Right lobe of liver (tissue), 4 donors: ENCODE data around the gene TMEM178A.

Experiments
- POLR2A ChIP-seq: fragments of 450-650 bp; IDR thresholded peaks from one replicate; pipeline ENCODE4 v1.6.1; 2017; ENCODE audit warnings: antibody characterized with exemption, mild to moderate bottlenecking
- TF ChIP-seq, protein P1 (sequence below), 4 donors: fragments of 200-600 bp in 3 of 4; fragments of 450-650 bp in 1 of 4; IDR thresholded peaks; one replicate each; pipeline versions ENCODE4 v1.5.1 to v1.8.0; 2016 to 2022; ENCODE audit warnings: antibody characterized with exemption in 4 of 4, mild to moderate bottlenecking in 2 of 4
- donor health status: DM: no; HTN: no; CAD: no.
- donor health status: DM: no; HTN: no; CAD: no.
- donor health status: DM: no; HTN: yes; CAD: no.

DNA sequence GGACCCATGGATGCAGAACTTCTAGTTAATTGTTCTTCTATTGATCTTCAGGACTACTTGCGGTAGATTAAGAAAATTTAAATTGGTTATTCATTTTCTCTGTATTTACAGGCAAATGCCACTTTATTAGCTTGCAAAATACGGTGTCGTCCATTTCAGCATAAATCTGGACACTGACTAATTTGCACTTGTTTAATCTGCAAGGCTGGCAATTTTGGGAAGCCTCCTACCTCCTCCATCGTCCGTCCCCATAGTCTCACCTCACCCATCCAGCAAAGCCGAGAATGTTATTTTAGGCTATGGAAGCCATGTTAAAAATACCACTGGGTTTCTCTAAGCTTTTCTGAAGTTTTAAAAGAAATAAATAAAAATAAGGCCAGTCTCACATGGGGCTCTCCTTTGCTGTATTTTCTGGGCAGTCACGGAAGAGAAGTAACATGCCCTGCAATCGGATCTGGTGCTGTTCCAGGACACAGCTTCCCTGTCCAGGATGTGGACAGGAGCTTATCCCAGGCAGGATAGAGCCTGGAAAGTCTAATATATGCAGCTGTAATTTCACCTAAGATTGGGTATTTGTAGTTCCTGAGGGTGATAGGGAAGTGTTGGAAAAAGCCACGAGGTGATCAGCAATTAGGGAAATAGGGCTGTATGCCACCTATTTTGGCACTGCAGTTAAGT, 17.4 kb downstream of the TMEM178A start:
- no peak for TF ChIP-seq POLR2A
- TF ChIP-seq, protein P1, sequence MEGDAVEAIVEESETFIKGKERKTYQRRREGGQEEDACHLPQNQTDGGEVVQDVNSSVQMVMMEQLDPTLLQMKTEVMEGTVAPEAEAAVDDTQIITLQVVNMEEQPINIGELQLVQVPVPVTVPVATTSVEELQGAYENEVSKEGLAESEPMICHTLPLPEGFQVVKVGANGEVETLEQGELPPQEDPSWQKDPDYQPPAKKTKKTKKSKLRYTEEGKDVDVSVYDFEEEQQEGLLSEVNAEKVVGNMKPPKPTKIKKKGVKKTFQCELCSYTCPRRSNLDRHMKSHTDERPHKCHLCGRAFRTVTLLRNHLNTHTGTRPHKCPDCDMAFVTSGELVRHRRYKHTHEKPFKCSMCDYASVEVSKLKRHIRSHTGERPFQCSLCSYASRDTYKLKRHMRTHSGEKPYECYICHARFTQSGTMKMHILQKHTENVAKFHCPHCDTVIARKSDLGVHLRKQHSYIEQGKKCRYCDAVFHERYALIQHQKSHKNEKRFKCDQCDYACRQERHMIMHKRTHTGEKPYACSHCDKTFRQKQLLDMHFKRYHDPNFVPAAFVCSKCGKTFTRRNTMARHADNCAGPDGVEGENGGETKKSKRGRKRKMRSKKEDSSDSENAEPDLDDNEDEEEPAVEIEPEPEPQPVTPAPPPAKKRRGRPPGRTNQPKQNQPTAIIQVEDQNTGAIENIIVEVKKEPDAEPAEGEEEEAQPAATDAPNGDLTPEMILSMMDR (IDR thresholded peaks at IDR 0.05): no peak
